Neuronal stem cell (in vitro differentiated cells): Measurements from ENCODE around the gene RNF150.

Source experiments
- DNase-seq: peaks from one replicate; pipeline ENCODE4 v3.0.0-alpha.2; 2013; ENCODE audit warnings: low spot score
- H2AFZ ChIP-seq: one replicate; pipeline ENCODE4 v1.6.1; 2013; ENCODE audit warnings: mild to moderate bottlenecking, low read length, inconsistent platforms
- H2AK5ac ChIP-seq: 2 replicates; pipeline ENCODE4 v1.6.1; 2013; ENCODE audit warnings: low read depth, mild to moderate bottlenecking, inconsistent platforms, low read length, moderate library complexity, mixed read lengths
- H2BK120ac ChIP-seq: 2 replicates; pipeline ENCODE4 v1.6.1; 2013; ENCODE audit warnings: low read depth, mild to moderate bottlenecking, inconsistent platforms, low read length, moderate library complexity, mixed read lengths
- H2BK12ac ChIP-seq: one replicate; pipeline ENCODE4 v1.6.1; 2013; ENCODE audit warnings: low read length, inconsistent platforms
- H2BK15ac ChIP-seq: 2 replicates; pipeline ENCODE4 v1.6.1; 2013; ENCODE audit warnings: mild to moderate bottlenecking, low read length, inconsistent platforms, mixed read lengths
- H2BK5ac ChIP-seq: one replicate; pipeline ENCODE4 v1.6.1; 2013; ENCODE audit warnings: inconsistent platforms, mild to moderate bottlenecking, low read length, moderate library complexity
- H3K14ac ChIP-seq: one replicate; pipeline ENCODE4 v1.6.1; 2013; ENCODE audit warnings: low read length, inconsistent platforms
- H3K18ac ChIP-seq: 2 replicates; pipeline ENCODE4 v1.6.1; 2013; ENCODE audit warnings: low read length, inconsistent platforms
- H3K23ac ChIP-seq: 2 replicates; pipeline ENCODE4 v1.6.1; 2013; ENCODE audit warnings: low read depth, mild to moderate bottlenecking, mixed read lengths, low read length, inconsistent platforms; ENCODE audit not compliant: poor library complexity
- H3K27ac ChIP-seq: replicated peaks from 3 replicates; pipeline ENCODE4 v1.5.1; 2013; ENCODE audit warnings: low read length, inconsistent platforms
- H3K27me3 ChIP-seq, 3 experiments: 2 replicates each; pipeline ENCODE4 v1.6.1; 2013; ENCODE audit warnings: low read length in 3 of 3, mild to moderate bottlenecking in 2 of 3, inconsistent platforms in 1 of 3, low read depth in 1 of 3, mixed read lengths in 1 of 3, moderate library complexity in 1 of 3; ENCODE audit not compliant: control insufficient read depth in 3 of 3, insufficient read depth in 3 of 3
- H3K36me3 ChIP-seq, 2 donors: replicated peaks in 1 of 2; 2 replicates each; pipeline ENCODE4 v1.6.1; 2013; ENCODE audit warnings: low read length in 2 of 2; ENCODE audit not compliant: control insufficient read depth in 2 of 2, insufficient read depth in 2 of 2
- H3K4ac ChIP-seq: 2 replicates; pipeline ENCODE4 v1.6.1; 2013; ENCODE audit warnings: inconsistent platforms, mild to moderate bottlenecking, low read length, moderate library complexity
- H3K4me1 ChIP-seq, 2 donors: 1 replicate in 1 of 2; 2 replicates in 1 of 2; pipeline ENCODE4 v1.6.1; 2013; ENCODE audit warnings: low read length in 2 of 2, low read depth in 1 of 2; ENCODE audit not compliant: control insufficient read depth in 2 of 2, insufficient read depth in 1 of 2
- H3K4me2 ChIP-seq: one replicate; pipeline ENCODE4 v1.6.1; 2013; ENCODE audit warnings: mild to moderate bottlenecking, low read length, inconsistent platforms; ENCODE audit not compliant: insufficient read depth, poor library complexity, severe bottlenecking
- H3K4me3 ChIP-seq, 2 donors: 2 replicates each; pipeline ENCODE4 v1.5.1; 2013; ENCODE audit warnings: low read length in 2 of 2, mild to moderate bottlenecking in 2 of 2, inconsistent platforms in 1 of 2, moderate library complexity in 1 of 2
- H3K79me1 ChIP-seq: one replicate; pipeline ENCODE4 v1.6.1; 2013; ENCODE audit warnings: low read depth, mild to moderate bottlenecking, inconsistent platforms, low read length, moderate library complexity
- H3K9ac ChIP-seq: one replicate; pipeline ENCODE4 v1.6.1; 2013; ENCODE audit warnings: mild to moderate bottlenecking, low read depth, low read length, inconsistent platforms; ENCODE audit not compliant: poor library complexity
- H3K9me3 ChIP-seq, 2 donors: replicated peaks in 1 of 2; 2 replicates each; pipeline versions ENCODE3 to v1.6.1; 2013; ENCODE audit warnings: low read length in 2 of 2, mild to moderate bottlenecking in 2 of 2, inconsistent platforms in 1 of 2, low read depth in 1 of 2, mixed read lengths in 1 of 2, moderate library complexity in 1 of 2; ENCODE audit not compliant: control insufficient read depth in 2 of 2, insufficient read depth in 1 of 2
- H4K8ac ChIP-seq: one replicate; pipeline ENCODE4 v1.6.1; 2013; ENCODE audit warnings: low read depth, mild to moderate bottlenecking, inconsistent platforms, low read length, moderate library complexity
- H4K91ac ChIP-seq: one replicate; pipeline ENCODE4 v1.6.1; 2013; ENCODE audit warnings: low read length, low read depth, mild to moderate bottlenecking, inconsistent platforms; ENCODE audit not compliant: poor library complexity
- WGBS, 2 donors: extraction: QIAGEN DNeasy Blood & Tissue Kit; methylation state at CpG; one replicate each; pipeline ENCODE4 v1.1.7; 2013; ENCODE audit warnings: missing lambda C conversion rate in 2 of 2, mixed read lengths in 1 of 2; ENCODE audit not compliant: insufficient read length in 2 of 2, insufficient replicate concordance in 1 of 2; ENCODE audit errors: extremely low coverage in 2 of 2; 5-methylcytosine and 5-hydroxymethylcytosine counted together

The RNF150 gene

GRCh38 chr4:141037446-141037845, 95.8 kb downstream of the RNF150 start:
- DNase-seq = no peak
- Histone ChIP-seq H3K4me3 (no peak overlapping the region), H2AK5ac (no peak overlapping the region), H3K79me1 (no peaks in the 10 kb centered on the region), H3K9ac (no peak overlapping the region), H2BK120ac (no peak overlapping the region), H4K8ac (no peak overlapping the region), H3K4me1 (peaks cover 0 to 2% of the 10 kb centered on the region in 2 donors), H3K4ac (no peak overlapping the region), H3K27ac (no peak overlapping the region), H3K4me2 (no peak overlapping the region), H2AFZ (no peak overlapping the region), H3K27me3 (no peaks in the 10 kb centered on the region), H4K91ac (no peak overlapping the region), H3K18ac (no peak overlapping the region), H2BK5ac (no peak overlapping the region), H3K9me3 (peaks cover 0 to 10% of the 10 kb centered on the region in 2 donors), H2BK12ac (no peak overlapping the region), H3K23ac (no peak overlapping the region), H3K14ac (no peak overlapping the region), H3K36me3 (no peaks in the 10 kb centered on the region), H2BK15ac (no peak overlapping the region)

GRCh38 chr4:141036786-141037185, 96.5 kb downstream of the RNF150 start:
- H4K91ac ChIP-seq = no peak overlapping the region
- H3K23ac ChIP-seq = no peak overlapping the region

GRCh38 chr4:141035920-141036319, 97.3 kb downstream of the RNF150 start:
- no peak overlapping the region for H3K27ac ChIP-seq
- no peak overlapping the region for H3K4me3 ChIP-seq
- H2AK5ac ChIP-seq = no peak overlapping the region
- no peak overlapping the region for H3K23ac ChIP-seq
- no peak for DNase-seq
- no peak overlapping the region for H3K4me2 ChIP-seq
- H3K4ac ChIP-seq = no peak overlapping the region
- H3K18ac ChIP-seq = no peak overlapping the region
- no peak overlapping the region for H4K8ac ChIP-seq
- no peak overlapping the region for H3K14ac ChIP-seq
- H2BK12ac ChIP-seq = no peak overlapping the region
- no peak overlapping the region for H4K91ac ChIP-seq
- no peak overlapping the region for H3K9ac ChIP-seq
- H3K4me1 ChIP-seq = no peaks in the 10 kb centered on the region
- no peak overlapping the region for H2BK5ac ChIP-seq
- H2BK15ac ChIP-seq = no peak overlapping the region
- no peaks in the 10 kb centered on the region for H3K36me3 ChIP-seq
- H3K9me3 ChIP-seq = peaks cover 0 to 10% of the 10 kb centered on the region in 2 donors
- H3K79me1 ChIP-seq = no peaks in the 10 kb centered on the region
- H2AFZ ChIP-seq = no peak overlapping the region
- H2BK120ac ChIP-seq = no peak overlapping the region
- H3K27me3 ChIP-seq = no peaks in the 10 kb centered on the region

More at GRCh38 chr4:141036786-141037185, 96.5 kb downstream of the RNF150 start:
- peaks cover 0 to 10% of the 10 kb centered on the region in 2 donors for H3K9me3 ChIP-seq
- no peak overlapping the region for H2AK5ac ChIP-seq
- no peak overlapping the region for H2BK12ac ChIP-seq
- no peak overlapping the region for H4K8ac ChIP-seq
- no peak overlapping the region for H2BK120ac ChIP-seq
- H3K18ac ChIP-seq = no peak overlapping the region
- H3K4me2 ChIP-seq = no peak overlapping the region
- H2BK5ac ChIP-seq = no peak overlapping the region
- no peak for DNase-seq
- H2BK15ac ChIP-seq = no peak overlapping the region
- peaks cover 0 to 2% of the 10 kb centered on the region in 2 donors for H3K4me1 ChIP-seq
- H3K14ac ChIP-seq = no peak overlapping the region
- H3K27ac ChIP-seq = no peak overlapping the region
- H3K4ac ChIP-seq = no peak overlapping the region
- H3K9ac ChIP-seq = no peak overlapping the region
- no peak overlapping the region for H3K4me3 ChIP-seq
- no peaks in the 10 kb centered on the region for H3K79me1 ChIP-seq
- H3K36me3 ChIP-seq = no peaks in the 10 kb centered on the region
- WGBS, 2 donors = no CpG with 5 or more reads among the region's 2 CpGs
- H2AFZ ChIP-seq = no peak overlapping the region
- H3K27me3 ChIP-seq = no peaks in the 10 kb centered on the region

- Histone ChIP-seq H4K8ac (no peak overlapping the region), H2BK120ac (no peak overlapping the region), H2AFZ (no peak overlapping the region), H3K4me1 (peaks cover 0 to 2% of the 10 kb centered on the region in 2 donors), H3K9me3 (no peaks in the 10 kb centered on the region), H3K27ac (no peak overlapping the region), H2BK5ac (no peak overlapping the region), H3K18ac (no peak overlapping the region), H3K79me1 (no peaks in the 10 kb centered on the region), H2AK5ac (no peak overlapping the region), H3K27me3 (no peaks in the 10 kb centered on the region), H4K91ac (no peak overlapping the region), H2BK12ac (no peak overlapping the region), H3K9ac (no peak overlapping the region), H3K4me2 (no peak overlapping the region), H3K23ac (no peak overlapping the region), H3K4me3 (no peak overlapping the region), H2BK15ac (no peak overlapping the region), H3K14ac (no peak overlapping the region), H3K36me3 (no peaks in the 10 kb centered on the region), H3K4ac (no peak overlapping the region)
- WGBS, 2 donors = no CpG with 5 or more reads among the region's 2 CpGs
- no peak for DNase-seq
These were observed 105.2 kb downstream of the RNF150 start for GRCh38 chr4:141028024-141028529.
